Caco-2 (cell line): ENCODE data around the gene SLC43A1. TPM values are rescaled to one million over a fixed set of nuclear protein-coding genes. Genes with fewer than 3 reads are reported as not detected.

ENCODE experiments used
- BruUV-seq: library from RNA; stranded (reverse); fragments of 400-500 nt; replicated peaks from 2 replicates; lab custom pipeline; 2021; lab: Mats Ljungman, UMichigan
- CTCF ChIA-PET: fragments of 300-600 bp; sonication (Branson Sonifier 250); formaldehyde crosslinking; loops from one replicate; lab custom pipeline; 2022; ENCODE audit warnings: antibody characterized with exemption; lab: Charles Lee
- POLR2A ChIA-PET: fragments of 300-600 bp; sonication (Branson Sonifier 250); formaldehyde crosslinking; loops from one replicate; lab custom pipeline; 2022; ENCODE audit warnings: antibody characterized with exemption; lab: Charles Lee
- DNase-seq, 2 experiments: peaks; one replicate each; pipeline versions ENCODE4 v3.0.0 to v3.0.0-alpha.2; 2020 to 2022
- H3K27me3 ChIP-seq: replicated peaks from 2 replicates; pipeline ENCODE4 v1.6.0; 2011; ENCODE audit warnings: low read length; ENCODE audit not compliant: control insufficient read depth, insufficient read depth
- H3K36me3 ChIP-seq: 2 replicates; pipeline ENCODE4 v1.5.1; 2011; ENCODE audit warnings: low read length; ENCODE audit not compliant: control insufficient read depth, insufficient read depth
- H3K4me1 ChIP-seq: fragments of 250-450 bp; sonication (Bioruptor Pico); 2 replicates; pipeline ENCODE4 v1.5.1; 2020; ENCODE audit warnings: mild to moderate bottlenecking
- H3K4me3 ChIP-seq: 2 replicates; pipeline ENCODE4 v1.5.1; 2011; ENCODE audit warnings: low read depth, mild to moderate bottlenecking, control low read depth, low read length
- H3K9me3 ChIP-seq: fragments of 250-450 bp; sonication (Bioruptor Pico); 2 replicates; pipeline ENCODE4 v1.5.1; 2020; ENCODE audit warnings: mild to moderate bottlenecking, moderate library complexity
- H3K27ac Mint-ChIP-seq: one replicate; pipeline ENCODE4 v1.8.0; 2022; ENCODE audit warnings: mixed read lengths; ENCODE audit not compliant: unreplicated experiment
- H3K27me3 Mint-ChIP-seq: one replicate; pipeline ENCODE4 v1.8.0; 2022; ENCODE audit warnings: mixed read lengths; ENCODE audit not compliant: insufficient read depth, unreplicated experiment
- H3K36me3 Mint-ChIP-seq: one replicate; pipeline ENCODE4 v1.8.0; 2022; ENCODE audit warnings: mild to moderate bottlenecking, mixed read lengths; ENCODE audit not compliant: insufficient read depth, unreplicated experiment
- H3K4me1 Mint-ChIP-seq: one replicate; pipeline ENCODE4 v1.8.0; 2022; ENCODE audit warnings: low read depth, mixed read lengths; ENCODE audit not compliant: unreplicated experiment
- H3K4me3 Mint-ChIP-seq: one replicate; pipeline ENCODE4 v1.8.0; 2022; ENCODE audit warnings: mild to moderate bottlenecking, moderate library complexity, mixed read lengths; ENCODE audit not compliant: unreplicated experiment
- H3K9me3 Mint-ChIP-seq: one replicate; pipeline ENCODE4 v1.8.0; 2022; ENCODE audit warnings: mixed read lengths; ENCODE audit not compliant: unreplicated experiment
- CTCF ChIP-seq, 2 experiments: fragments of 200-600 bp in 1 of 2; IDR thresholded peaks; 1 replicate in 1 of 2; 2 replicates in 1 of 2; pipeline versions ENCODE4 v1.5.1 to v1.8.0; 2011 to 2022; ENCODE audit warnings: antibody characterized with exemption in 1 of 2, control low read depth in 1 of 2, inconsistent platforms in 1 of 2, low read depth in 1 of 2, low read length in 1 of 2, mild to moderate bottlenecking in 1 of 2, moderate library complexity in 1 of 2; ENCODE audit not compliant: insufficient read depth in 1 of 2, severe bottlenecking in 1 of 2, unreplicated experiment in 1 of 2
- intact Hi-C: fragments of 100-400 bp; cut with micrococcal nuclease; formaldehyde crosslinking; loops from one replicate; pipeline ENCODE4 v1.10.0; 2022; ENCODE audit not compliant: unreplicated experiment
- total RNA-seq: library from RNA; stranded (reverse); gene quantifications from 2 replicates; pipeline ENCODE4 v1.2.3, GENCODE V29; 2022

SLC43A1 gene
- total RNA-seq, 1 experiment from 2014 or later = 71.7 TPM

- TF ChIP-seq CTCF (IDR thresholded peaks at IDR 0.05; ENCODE audit: insufficient read depth in 1 of 2, low read depth in 1 of 2, low read length in 1 of 2, severe bottlenecking in 1 of 2, unreplicated experiment in 1 of 2) = no peak
- Mint-ChIP-seq H3K27me3 (no peaks in the 10 kb centered on the region), H3K4me3 (no peak overlapping the region), H3K4me1 (peaks cover 16% of the 10 kb centered on the region), H3K9me3 (no peaks in the 10 kb centered on the region), H3K36me3 (peaks cover 22% of the 10 kb centered on the region), H3K27ac (no peak overlapping the region)
- no peaks in the 10 kb centered on the region for H3K27me3 ChIP-seq
- POLR2A ChIA-PET = no interaction called here
- no peak for DNase-seq
- H3K4me3 ChIP-seq = no peak overlapping the region
- H3K9me3 ChIP-seq = no peaks in the 10 kb centered on the region
- CTCF ChIA-PET = no interaction called here
- H3K36me3 ChIP-seq = peaks cover 2% of the 10 kb centered on the region
- H3K4me1 ChIP-seq = peaks cover 5% of the 10 kb centered on the region; the same call in 1 of the 2 replicates
- intact Hi-C loops = no loop called here
- BruUV-seq = no TSS peak
Measured at GRCh38 chr11:57483562-57483918, 32.0 kb downstream of the SLC43A1 start.

- H3K4me3 ChIP-seq = no peak overlapping the region
- intact Hi-C loops = no loop called here
- POLR2A ChIA-PET = no interaction called here
Measured at GRCh38 chr11:57482782-57483561, 32.5 kb downstream of the SLC43A1 start.

More at GRCh38 chr11:57482782-57483561, 32.5 kb downstream of the SLC43A1 start:
- Histone ChIP-seq H3K27me3 (no peaks in the 10 kb centered on the region), H3K9me3 (no peaks in the 10 kb centered on the region), H3K36me3 (no peaks in the 10 kb centered on the region; the same call in none of the 2 replicates), H3K4me1 (peaks cover 5% of the 10 kb centered on the region; the same call in 1 of the 2 replicates)
- Mint-ChIP-seq H3K4me3 (no peak overlapping the region), H3K36me3 (peaks cover 21% of the 10 kb centered on the region), H3K27me3 (no peaks in the 10 kb centered on the region), H3K27ac (no peak overlapping the region), H3K9me3 (no peaks in the 10 kb centered on the region), H3K4me1 (peaks cover 16% of the 10 kb centered on the region)
- CTCF ChIA-PET = no interaction called here
- no peak for TF ChIP-seq CTCF (IDR thresholded peaks at IDR 0.05; ENCODE audit: insufficient read depth in 1 of 2, low read depth in 1 of 2, low read length in 1 of 2, severe bottlenecking in 1 of 2, unreplicated experiment in 1 of 2)
- DNase-seq = no peak
- no TSS peak for BruUV-seq
